Neural cell (in vitro differentiated cells): ENCODE data around the gene PAPOLG. TPM values are rescaled to one million over a fixed set of nuclear protein-coding genes. Genes with fewer than 3 reads are reported as not detected.

Source experiments
- H2AFZ ChIP-seq: fragments of 200-600, 300-800 bp; sonication (generic), shearing (Covaris generic); 2 replicates; pipeline ENCODE4 v1.6.0; 2014; ENCODE audit warnings: low read depth, mild to moderate bottlenecking, antibody characterized with exemption, low read length, moderate library complexity
- H3F3A ChIP-seq: fragments of 200-600 bp; shearing (Covaris generic); 2 replicates; pipeline ENCODE4 v1.6.1; 2016; ENCODE audit warnings: mild to moderate bottlenecking, moderate library complexity, mixed read lengths, antibody characterized with exemption, low read length; ENCODE audit not compliant: insufficient read depth, poor library complexity, severe bottlenecking
- H3K27ac ChIP-seq: fragments of 200-600, 300-800 bp; sonication (generic), shearing (Covaris generic); 2 replicates; pipeline ENCODE4 v1.5.1; 2014; ENCODE audit warnings: mild to moderate bottlenecking, low read length, moderate library complexity
- H3K27me3 ChIP-seq: fragments of 300-800, 200-600 bp; sonication (generic), shearing (Covaris generic); 2 replicates; pipeline ENCODE4 v1.6.0; 2014; ENCODE audit warnings: mild to moderate bottlenecking, low read depth, low read length, moderate library complexity; ENCODE audit not compliant: insufficient read depth
- H3K36me3 ChIP-seq: fragments of 300-800, 200-600 bp; sonication (generic), shearing (Covaris generic); 2 replicates; pipeline ENCODE4 v1.5.1; 2014; ENCODE audit warnings: mild to moderate bottlenecking, antibody characterized with exemption, low read length, moderate library complexity; ENCODE audit not compliant: insufficient read depth
- H3K4me2 ChIP-seq: fragments of 300-800, 200-600 bp; sonication (generic), shearing (Covaris generic); 2 replicates; pipeline ENCODE4 v1.6.0; 2014; ENCODE audit warnings: mild to moderate bottlenecking, low read length
- H3K4me3 ChIP-seq: fragments of 300-800, 200-600 bp; sonication (generic), shearing (Covaris generic); 2 replicates; pipeline ENCODE4 v1.5.1; 2014; ENCODE audit warnings: mild to moderate bottlenecking, low read length, moderate library complexity
- H3K79me2 ChIP-seq: fragments of 200-600 bp; shearing (Covaris generic); replicated peaks from 2 replicates; pipeline ENCODE4 v1.6.0; 2014; ENCODE audit warnings: mild to moderate bottlenecking, low read length, moderate library complexity; ENCODE audit not compliant: insufficient read depth
- H3K9ac ChIP-seq: fragments of 300-800, 200-600 bp; sonication (generic), shearing (Covaris generic); 2 replicates; pipeline ENCODE4 v1.6.1; 2016; ENCODE audit warnings: mild to moderate bottlenecking, low read length, mixed read lengths
- H3K9me2 ChIP-seq: fragments of 200-600 bp; shearing (Covaris generic); 2 replicates; pipeline ENCODE4 v1.6.1; 2016; ENCODE audit warnings: mild to moderate bottlenecking, low read length, mixed read lengths; ENCODE audit not compliant: insufficient read depth
- H3K9me3 ChIP-seq: fragments of 200-600, 300-800 bp; sonication (generic), shearing (Covaris generic); 2 replicates; pipeline ENCODE4 v1.6.1; 2016; ENCODE audit warnings: mild to moderate bottlenecking, mixed run types, low read length, moderate library complexity, mixed read lengths
- H4K20me1 ChIP-seq: fragments of 200-600 bp; shearing (Covaris generic); 2 replicates; pipeline ENCODE4 v1.6.1; 2016; ENCODE audit warnings: mild to moderate bottlenecking, mixed run types; ENCODE audit not compliant: insufficient read depth
- CTCF ChIP-seq: fragments of 450-650 bp; IDR thresholded peaks from 2 replicates; pipeline ENCODE4 v1.5.1; 2014; ENCODE audit warnings: antibody characterized with exemption, mild to moderate bottlenecking, moderate library complexity; ENCODE audit not compliant: poor library complexity, severe bottlenecking
- EP300 ChIP-seq: fragments of 450-650 bp; conservative IDR thresholded peaks from 2 replicates; pipeline ENCODE4 v1.6.1; 2014; ENCODE audit warnings: antibody characterized with exemption, mild to moderate bottlenecking, moderate library complexity; ENCODE audit not compliant: poor library complexity, severe bottlenecking
- EZH2 ChIP-seq: fragments of 200-600, 300-800 bp; shearing (Covaris generic), sonication (generic); IDR thresholded peaks from 2 replicates; pipeline ENCODE4 v1.6.1; 2014; ENCODE audit warnings: antibody characterized with exemption, low read length, borderline replicate concordance, mild to moderate bottlenecking; ENCODE audit not compliant: insufficient read depth, poor library complexity, severe bottlenecking
- MXI1 ChIP-seq: fragments of 450-650 bp; conservative IDR thresholded peaks from 2 replicates; pipeline ENCODE4 v1.6.1; 2014; ENCODE audit warnings: antibody characterized with exemption, mild to moderate bottlenecking; ENCODE audit not compliant: poor library complexity, severe bottlenecking
- POLR2AphosphoS5 ChIP-seq: IDR thresholded peaks from 2 replicates; pipeline ENCODE4 v1.6.1; 2012
- RAD21 ChIP-seq: fragments of 450-650 bp; conservative IDR thresholded peaks from 2 replicates; pipeline ENCODE4 v1.6.1; 2014; ENCODE audit warnings: antibody characterized with exemption, mild to moderate bottlenecking, moderate library complexity
- REST ChIP-seq: IDR thresholded peaks from 2 replicates; pipeline ENCODE4 v1.6.1; 2012; ENCODE audit warnings: borderline replicate concordance
- SMC3 ChIP-seq: fragments of 450-650 bp; conservative IDR thresholded peaks from 2 replicates; pipeline ENCODE4 v1.6.1; 2014; ENCODE audit warnings: antibody characterized with exemption, mild to moderate bottlenecking, moderate library complexity; ENCODE audit not compliant: poor library complexity
- TAF1 ChIP-seq: IDR thresholded peaks from 2 replicates; pipeline ENCODE4 v1.6.1; 2012; ENCODE audit warnings: low read depth
- polyA plus RNA-seq: library from polyadenylated mRNA; depleted of rRNA; stranded (reverse); fragments of >200 nt; gene quantifications from 2 replicates; pipeline ENCODE4 v1.2.3, GENCODE V29; 2014

PAPOLG gene
- polyA plus RNA-seq, 1 donor from 2014 or later, result 31.2 TPM

GRCh38 chr2:60806988-60807681, 51.1 kb downstream of the PAPOLG start:
- Histone ChIP-seq H3K79me2 (no peaks in the 10 kb centered on the region), H2AFZ (no peak overlapping the region), H3F3A (no peaks in the 10 kb centered on the region), H3K9me3 (no peaks in the 10 kb centered on the region), H3K4me2 (no peak overlapping the region), H3K9me2 (no peaks in the 10 kb centered on the region), H3K27ac (no peak overlapping the region), H3K4me3 (no peak overlapping the region), H3K27me3 (no peaks in the 10 kb centered on the region), H3K36me3 (no peaks in the 10 kb centered on the region), H3K9ac (no peak overlapping the region), H4K20me1 (no peaks in the 10 kb centered on the region)
- TF ChIP-seq POLR2AphosphoS5, result no peak
- TF ChIP-seq RAD21, result no peak
- TF ChIP-seq MXI1, result no peak
- no peak for TF ChIP-seq REST
- TF ChIP-seq CTCF, result no peak
- TF ChIP-seq TAF1, result no peak
- TF ChIP-seq EP300, result no peak
- TF ChIP-seq EZH2, result no peak
- no peak for TF ChIP-seq SMC3

- Histone ChIP-seq H3K4me3 (no peak overlapping the region), H3K27ac (no peak overlapping the region), H3K9me3 (no peaks in the 10 kb centered on the region), H2AFZ (no peak overlapping the region), H3K27me3 (no peaks in the 10 kb centered on the region), H3F3A (no peaks in the 10 kb centered on the region), H3K9ac (no peak overlapping the region), H3K4me2 (no peak overlapping the region), H3K9me2 (no peaks in the 10 kb centered on the region), H3K36me3 (no peaks in the 10 kb centered on the region), H3K79me2 (no peaks in the 10 kb centered on the region), H4K20me1 (no peaks in the 10 kb centered on the region)
- TF ChIP-seq EP300 (no peak), MXI1 (no peak), EZH2 (no peak), REST (no peak), TAF1 (no peak), CTCF (no peak), RAD21 (no peak), SMC3 (no peak), POLR2AphosphoS5 (no peak)
Measured at GRCh38 chr2:60808330-60808801, 52.3 kb downstream of the PAPOLG start.
